Cardiac ventricle fibroblast (primary cell): ENCODE measurements around the gene ARHGEF28. TPM values are rescaled to one million over a fixed set of nuclear protein-coding genes. Genes with fewer than 3 reads are reported as not detected.

Source experiments
- total RNA-seq: library from RNA; depleted of rRNA; stranded (reverse); fragments of >200 nt; gene quantifications from 2 replicates; pipeline ENCODE4 v1.2.3, GENCODE V29; 2015

ARHGEF28 gene, protein sequence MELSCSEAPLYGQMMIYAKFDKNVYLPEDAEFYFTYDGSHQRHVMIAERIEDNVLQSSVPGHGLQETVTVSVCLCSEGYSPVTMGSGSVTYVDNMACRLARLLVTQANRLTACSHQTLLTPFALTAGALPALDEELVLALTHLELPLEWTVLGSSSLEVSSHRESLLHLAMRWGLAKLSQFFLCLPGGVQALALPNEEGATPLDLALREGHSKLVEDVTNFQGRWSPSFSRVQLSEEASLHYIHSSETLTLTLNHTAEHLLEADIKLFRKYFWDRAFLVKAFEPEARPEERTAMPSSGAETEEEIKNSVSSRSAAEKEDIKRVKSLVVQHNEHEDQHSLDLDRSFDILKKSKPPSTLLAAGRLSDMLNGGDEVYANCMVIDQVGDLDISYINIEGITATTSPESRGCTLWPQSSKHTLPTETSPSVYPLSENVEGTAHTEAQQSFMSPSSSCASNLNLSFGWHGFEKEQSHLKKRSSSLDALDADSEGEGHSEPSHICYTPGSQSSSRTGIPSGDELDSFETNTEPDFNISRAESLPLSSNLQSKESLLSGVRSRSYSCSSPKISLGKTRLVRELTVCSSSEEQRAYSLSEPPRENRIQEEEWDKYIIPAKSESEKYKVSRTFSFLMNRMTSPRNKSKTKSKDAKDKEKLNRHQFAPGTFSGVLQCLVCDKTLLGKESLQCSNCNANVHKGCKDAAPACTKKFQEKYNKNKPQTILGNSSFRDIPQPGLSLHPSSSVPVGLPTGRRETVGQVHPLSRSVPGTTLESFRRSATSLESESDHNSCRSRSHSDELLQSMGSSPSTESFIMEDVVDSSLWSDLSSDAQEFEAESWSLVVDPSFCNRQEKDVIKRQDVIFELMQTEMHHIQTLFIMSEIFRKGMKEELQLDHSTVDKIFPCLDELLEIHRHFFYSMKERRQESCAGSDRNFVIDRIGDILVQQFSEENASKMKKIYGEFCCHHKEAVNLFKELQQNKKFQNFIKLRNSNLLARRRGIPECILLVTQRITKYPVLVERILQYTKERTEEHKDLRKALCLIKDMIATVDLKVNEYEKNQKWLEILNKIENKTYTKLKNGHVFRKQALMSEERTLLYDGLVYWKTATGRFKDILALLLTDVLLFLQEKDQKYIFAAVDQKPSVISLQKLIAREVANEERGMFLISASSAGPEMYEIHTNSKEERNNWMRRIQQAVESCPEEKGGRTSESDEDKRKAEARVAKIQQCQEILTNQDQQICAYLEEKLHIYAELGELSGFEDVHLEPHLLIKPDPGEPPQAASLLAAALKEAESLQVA (N-terminal part only)
- 1.2 and 6.0 TPM in 2 replicates for total RNA-seq

DNA sequence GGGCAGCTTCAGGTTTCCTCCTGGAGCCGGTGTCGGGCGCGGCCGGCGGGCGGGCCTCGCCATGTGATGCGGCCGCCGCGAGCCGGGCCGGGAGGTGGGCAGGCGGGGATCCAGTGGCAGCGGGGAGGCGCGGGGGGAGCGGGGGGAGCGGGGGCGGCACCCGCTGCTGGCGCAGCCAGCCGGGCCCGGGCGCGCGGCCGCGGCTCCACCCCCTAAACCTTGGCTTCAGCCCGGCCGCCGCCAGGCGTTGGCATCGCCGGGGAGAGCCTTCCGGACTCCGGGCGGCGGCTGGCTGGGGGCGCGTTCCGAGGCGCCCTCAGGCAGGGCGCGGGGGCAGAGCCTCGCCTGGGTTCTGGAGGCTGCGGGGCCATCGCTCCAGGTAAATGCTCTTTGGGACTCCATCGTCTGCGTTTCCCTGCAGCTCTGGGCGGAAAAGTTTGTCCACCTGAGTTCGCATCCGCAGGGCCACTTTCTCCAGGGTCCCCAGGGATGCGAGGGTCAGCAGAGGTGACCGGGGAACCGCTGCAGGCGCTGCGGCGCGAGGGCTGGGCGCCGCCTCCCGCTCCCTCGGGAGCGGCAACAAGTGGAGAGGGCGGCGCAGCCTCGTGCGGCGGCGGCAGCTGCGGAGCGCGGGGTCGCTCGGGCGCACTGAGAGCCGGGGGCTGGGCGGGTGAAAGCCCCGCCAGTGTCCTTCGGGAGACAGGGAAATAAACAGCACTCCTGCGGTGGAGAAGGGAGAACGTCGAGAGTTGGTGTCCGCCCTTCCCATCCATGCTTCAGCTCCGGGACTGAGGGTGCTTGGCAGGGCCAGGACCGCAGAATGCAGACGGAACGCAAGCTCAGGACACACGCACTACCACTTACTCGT lies at the start of gene ARHGEF28:
TSS of gene ARHGEF28 (plus strand) at position 253 of the 868 bp plus-strand sequence. CDS start 58,656 bp downstream, outside the sequence.

Other genes starting within 250 kb of the ARHGEF28 start
- 0.44 and 1.1 TPM in 2 replicates for gene FOXD1, start 177.4 kb upstream of the ARHGEF28 start, total RNA-seq
- 487 and 576 TPM in 2 replicates for gene BTF3, start 127.8 kb upstream of the ARHGEF28 start, total RNA-seq
- gene ANKRA2, start 60.6 kb upstream of the ARHGEF28 start, total RNA-seq = 13.0 and 16.3 TPM in 2 replicates
- gene UTP15, start 60.5 kb upstream of the ARHGEF28 start, total RNA-seq = 13.3 and 15.4 TPM in 2 replicates